ENCODE data around the gene CDK5RAP2. TPM values are rescaled to one million over a fixed set of nuclear protein-coding genes. Genes with fewer than 3 reads are reported as not detected.

CDK5RAP2 gene
- polyA plus RNA-seq, 1 experiment: 28.1 TPM

GRCh38 chr9:120387257-120388002 is 192.5 kb downstream of the CDK5RAP2 start:
- Histone ChIP-seq H3K27me3 (ENCODE audit: control insufficient read depth, insufficient read depth, low read length) (no peaks in the 10 kb centered on the region), H3K4me3 (ENCODE audit: low read depth, low read length) (no peak overlapping the region), H3K36me3 (ENCODE audit: control insufficient read depth, insufficient read depth, low read length) (peaks cover 6% of the 10 kb centered on the region)
- TF ChIP-seq CTCF (IDR thresholded peaks at IDR 0.05; ENCODE audit: insufficient read depth, low read depth, low read length): no peak
- ChIA-PET POLR2A (interaction anchor here (0.6 kb wide), 1 partner anchor 142 kb away, joined by 4 read pairs; no protein-coding TSS in a partner anchor), CTCF (no interaction called here)
- no peak for DNase-seq (ENCODE audit: low read depth)

- ChIA-PET CTCF (no interaction called here), POLR2A (no interaction called here)
- TF ChIP-seq CTCF (IDR thresholded peaks at IDR 0.05; ENCODE audit: insufficient read depth, low read depth, low read length): no peak
Measured at GRCh38 chr9:120386390-120387131, 193.4 kb downstream of the CDK5RAP2 start.

GRCh38 chr9:120385606-120386389 is 194.2 kb downstream of the CDK5RAP2 start:
- ChIA-PET CTCF (interaction anchor here (1.8 kb wide), 1 partner anchor 92 kb away, joined by 6 read pairs; no protein-coding TSS in a partner anchor), POLR2A (no interaction called here)
- no peak for TF ChIP-seq CTCF (IDR thresholded peaks at IDR 0.05; ENCODE audit: insufficient read depth, low read depth, low read length)
- Histone ChIP-seq H3K4me3 (ENCODE audit: low read depth, low read length) (no peak overlapping the region), H3K27me3 (ENCODE audit: control insufficient read depth, insufficient read depth, low read length) (no peaks in the 10 kb centered on the region), H3K36me3 (ENCODE audit: control insufficient read depth, insufficient read depth, low read length) (peaks cover 4% of the 10 kb centered on the region; the same call in 1 of the 2 replicates)
- no peak for DNase-seq (ENCODE audit: low read depth)

More at GRCh38 chr9:120386390-120387131, 193.4 kb downstream of the CDK5RAP2 start:
- Histone ChIP-seq H3K36me3 (ENCODE audit: control insufficient read depth, insufficient read depth, low read length) (peaks cover 4% of the 10 kb centered on the region; the same call in 1 of the 2 replicates), H3K27me3 (ENCODE audit: control insufficient read depth, insufficient read depth, low read length) (no peaks in the 10 kb centered on the region), H3K4me3 (ENCODE audit: low read depth, low read length) (no peak overlapping the region)
- no peak for DNase-seq (ENCODE audit: low read depth)

GRCh38 chr9:120384925-120385272 is 195.1 kb downstream of the CDK5RAP2 start:
- DNase-seq (ENCODE audit: low read depth): no peak
- no peaks in the 10 kb centered on the region for H3K27me3 ChIP-seq (ENCODE audit: control insufficient read depth, insufficient read depth, low read length)
- TF ChIP-seq CTCF (IDR thresholded peaks at IDR 0.05; ENCODE audit: insufficient read depth, low read depth, low read length): no peak
- H3K36me3 ChIP-seq (ENCODE audit: control insufficient read depth, insufficient read depth, low read length): peaks cover 4% of the 10 kb centered on the region; the same call in 1 of the 2 replicates
- ChIA-PET CTCF (interaction anchor here (1.7 to 1.8 kb wide), 2 partner anchors 16 to 93 kb away, joined by 5 to 6 read pairs; no protein-coding TSS in a partner anchor), POLR2A (no interaction called here)
- no peak overlapping the region for H3K4me3 ChIP-seq (ENCODE audit: low read depth, low read length)

Measured in BJ (cell line).